ENCODE measurements around the gene LRMDA. TPM values are rescaled to one million over a fixed set of nuclear protein-coding genes. Genes with fewer than 3 reads are reported as not detected.
"Not testable (repeated sequence)": the region's sequence is repeated elsewhere in the genome, so short reads cannot be mapped to it uniquely, and the experiment has no call there.

Gene LRMDA
- total RNA-seq, 1 donor from 2014 or later: not detected

- intact Hi-C loops (cut with micrococcal nuclease): no loop called here
Measured at GRCh38 chr10:75502389-75502788, 71.0 kb downstream of the LRMDA start.

GRCh38 chr10:75502838-75503237 lies 71.4 kb downstream of the LRMDA start:
- intact Hi-C loops (cut with micrococcal nuclease): no loop called here

- intact Hi-C loops (cut with micrococcal nuclease): no loop called here
Measured at GRCh38 chr10:75505293-75505692, 73.9 kb downstream of the LRMDA start.

GRCh38 chr10:75505840-75506506 lies 74.5 kb downstream of the LRMDA start:
- intact Hi-C loops (cut with micrococcal nuclease): no loop called here

GRCh38 chr10:75506930-75507329 lies 75.5 kb downstream of the LRMDA start:
- intact Hi-C loops (cut with micrococcal nuclease): no loop called here

GRCh38 chr10:75507469-75507868 lies 76.0 kb downstream of the LRMDA start:
- intact Hi-C loops (cut with micrococcal nuclease): no loop called here

GRCh38 chr10:75508239-75508813 lies 76.9 kb downstream of the LRMDA start:
- intact Hi-C loops (cut with micrococcal nuclease): no loop called here

- intact Hi-C loops (cut with micrococcal nuclease): no loop called here
Measured at GRCh38 chr10:75508814-75509306, 77.4 kb downstream of the LRMDA start.

GRCh38 chr10:75509706-75510105 lies 78.3 kb downstream of the LRMDA start:
- intact Hi-C loops (cut with micrococcal nuclease): no loop called here

- intact Hi-C loops (cut with micrococcal nuclease): no loop called here
Measured at GRCh38 chr10:75511011-75511410, 79.6 kb downstream of the LRMDA start.

- intact Hi-C loops (cut with micrococcal nuclease): no loop called here
Measured at GRCh38 chr10:75512203-75512933, 80.9 kb downstream of the LRMDA start.

- intact Hi-C loops (cut with micrococcal nuclease): no loop called here
Measured at GRCh38 chr10:75513292-75513885, 82.0 kb downstream of the LRMDA start.

- intact Hi-C loops (cut with micrococcal nuclease): no loop called here
Measured at GRCh38 chr10:75514830-75515229, 83.4 kb downstream of the LRMDA start.

- intact Hi-C loops (cut with micrococcal nuclease): not testable (repeated sequence)
Measured at GRCh38 chr10:75516154-75516553, 84.7 kb downstream of the LRMDA start.

GRCh38 chr10:75519213-75519612 lies 87.8 kb downstream of the LRMDA start:
- intact Hi-C loops (cut with micrococcal nuclease): not testable (repeated sequence)

- intact Hi-C loops (cut with micrococcal nuclease): not testable (repeated sequence)
Measured at GRCh38 chr10:75521194-75521829, 89.9 kb downstream of the LRMDA start.

- intact Hi-C loops (cut with micrococcal nuclease): no loop called here
Measured at GRCh38 chr10:75525067-75525466, 93.6 kb downstream of the LRMDA start.

- intact Hi-C loops (cut with micrococcal nuclease): no loop called here
Measured at GRCh38 chr10:75525646-75526045, 94.2 kb downstream of the LRMDA start.

- intact Hi-C loops (cut with micrococcal nuclease): no loop called here
Measured at GRCh38 chr10:75527542-75527941, 96.1 kb downstream of the LRMDA start.

- intact Hi-C loops (cut with micrococcal nuclease): no loop called here
Measured at GRCh38 chr10:75528392-75528791, 97.0 kb downstream of the LRMDA start.

- intact Hi-C loops (cut with micrococcal nuclease): no loop called here
Measured at GRCh38 chr10:75530299-75530698, 98.9 kb downstream of the LRMDA start.
